SK-N-SH (cell line): ENCODE data around the gene DIS3L2. TPM values are rescaled to one million over a fixed set of nuclear protein-coding genes. Genes with fewer than 3 reads are reported as not detected.

ENCODE experiments used
- CTCF ChIA-PET: fragments of 300-600, 350-600 bp; formaldehyde crosslinking; extraction: SDS; loops from one replicate; lab custom pipeline; 2021; lab: Yijun Ruan, JAX
- POLR2A ChIA-PET: fragments of 350-600 bp; sonication (Branson Sonifier 250); formaldehyde crosslinking; extraction: SDS; loops from one replicate; lab custom pipeline; 2020; ENCODE audit warnings: antibody characterized with exemption, inconsistent platforms; lab: Yijun Ruan, JAX
- DNase-seq: peaks from one replicate; pipeline ENCODE4 v3.0.0; 2012
- H2AFZ ChIP-seq: fragments of 200-600 bp; sonication (generic); 2 replicates; pipeline ENCODE4 v1.8.1; 2016; ENCODE audit warnings: antibody characterized with exemption, mild to moderate bottlenecking, low read depth
- H3F3A ChIP-seq: fragments of 200-600 bp; sonication (generic); replicated peaks from 2 replicates; pipeline ENCODE3; 2016; ENCODE audit warnings: antibody characterized with exemption, mild to moderate bottlenecking; ENCODE audit not compliant: insufficient read depth
- H3K27ac ChIP-seq, 2 experiments: fragments of 200-500 bp in 1 of 2; fragments of 200-600 bp in 1 of 2; sonication (Bioruptor generic) in 1 of 2; sonication (generic), shearing (Covaris generic) in 1 of 2; 2 replicates each; pipeline versions ENCODE4 v1.5.1 to v1.6.1; 2014 to 2016; ENCODE audit warnings: low read depth in 2 of 2, inconsistent platforms in 1 of 2, low read length in 1 of 2, mild to moderate bottlenecking in 1 of 2, mixed read lengths in 1 of 2
- H3K27me3 ChIP-seq: fragments of 200-600 bp; sonication (generic), shearing (Covaris generic); 2 replicates; pipeline ENCODE4 v1.6.1; 2016; ENCODE audit warnings: mixed run types; ENCODE audit not compliant: insufficient read depth
- H3K36me3 ChIP-seq, 2 experiments: fragments of 200-500 bp in 1 of 2; fragments of 200-600 bp in 1 of 2; sonication (Bioruptor generic) in 1 of 2; sonication (generic) in 1 of 2; replicated peaks in 1 of 2; 2 replicates each; pipeline versions ENCODE3 to v1.5.1; 2014 to 2016; ENCODE audit warnings: low read length in 1 of 2, mild to moderate bottlenecking in 1 of 2; ENCODE audit not compliant: insufficient read depth in 2 of 2, control insufficient read depth in 1 of 2
- H3K4me1 ChIP-seq, 2 experiments: fragments of 200-500 bp in 1 of 2; fragments of 200-600 bp in 1 of 2; sonication (Bioruptor generic) in 1 of 2; sonication (generic), shearing (Covaris generic) in 1 of 2; 2 replicates each; pipeline versions ENCODE4 v1.5.1 to v1.6.1; 2014 to 2016; ENCODE audit warnings: low read depth in 1 of 2, low read length in 1 of 2, mixed run types in 1 of 2; ENCODE audit not compliant: insufficient read depth in 2 of 2, control insufficient read depth in 1 of 2
- H3K4me2 ChIP-seq: fragments of 200-600 bp; sonication (generic), shearing (Covaris generic); 2 replicates; pipeline ENCODE4 v1.6.1; 2017; ENCODE audit warnings: mixed run types
- H3K4me3 ChIP-seq, 2 experiments: fragments of 200-500 bp in 1 of 2; fragments of 200-600 bp in 1 of 2; sonication (Bioruptor generic) in 1 of 2; sonication (generic), shearing (Covaris generic) in 1 of 2; 2 replicates each; pipeline versions ENCODE4 v1.5.1 to v1.8.1; 2014 to 2016; ENCODE audit warnings: low read depth in 2 of 2, inconsistent platforms in 1 of 2, low read length in 1 of 2, mild to moderate bottlenecking in 1 of 2, mixed read lengths in 1 of 2, moderate library complexity in 1 of 2
- H3K79me2 ChIP-seq: fragments of 200-600 bp; sonication (generic); 2 replicates; pipeline ENCODE4 v1.8.1; 2017; ENCODE audit warnings: mild to moderate bottlenecking; ENCODE audit not compliant: insufficient read depth
- H3K9ac ChIP-seq: fragments of 200-600 bp; sonication (generic); 2 replicates; pipeline ENCODE4 v1.6.1; 2017; ENCODE audit warnings: mixed run types
- H3K9me2 ChIP-seq: fragments of 200-600 bp; sonication (generic); 2 replicates; pipeline ENCODE4 v1.6.1; 2017; ENCODE audit warnings: mixed run types
- H3K9me3 ChIP-seq: fragments of 200-600 bp; sonication (generic); 2 replicates; pipeline ENCODE4 v1.6.1; 2017; ENCODE audit warnings: mixed run types, mild to moderate bottlenecking, moderate library complexity
- H4K20me1 ChIP-seq: fragments of 200-600 bp; sonication (generic); 2 replicates; pipeline ENCODE4 v1.6.1; 2017; ENCODE audit warnings: mild to moderate bottlenecking, mixed run types; ENCODE audit not compliant: insufficient read depth
- ELF1 ChIP-seq: IDR thresholded peaks from 2 replicates; pipeline ENCODE4 v1.4.0; 2012
- FOXJ3 ChIP-seq: sonication (generic); formaldehyde crosslinking; IDR thresholded peaks from 2 replicates; pipeline ENCODE4 v1.5.1; 2020; ENCODE audit warnings: mild to moderate bottlenecking, missing genetic modification reagents
- GATA2 ChIP-seq: sonication (generic); formaldehyde crosslinking; IDR thresholded peaks from 2 replicates; pipeline ENCODE4 v1.5.0; 2020; ENCODE audit warnings: mild to moderate bottlenecking, missing genetic modification reagents
- MEF2A ChIP-seq: IDR thresholded peaks from 2 replicates; pipeline ENCODE4 v1.4.0; 2012; ENCODE audit warnings: low read depth, borderline replicate concordance
- NRF1 ChIP-seq: IDR thresholded peaks from 2 replicates; pipeline ENCODE4 v1.6.1; 2012; ENCODE audit warnings: low read depth, mild to moderate bottlenecking, low read length
- RAD21 ChIP-seq: IDR thresholded peaks from 2 replicates; pipeline ENCODE4 v1.6.1; 2012; ENCODE audit warnings: mild to moderate bottlenecking, low read length
- RCOR1 ChIP-seq: fragments of 150-350 bp; IDR thresholded peaks from 2 replicates; pipeline ENCODE4 v1.6.1; 2017; ENCODE audit warnings: antibody characterized with exemption, low read length
- SIN3A ChIP-seq: IDR thresholded peaks from 2 replicates; pipeline ENCODE4 v1.6.1; 2012; ENCODE audit warnings: low read depth, mild to moderate bottlenecking, low read length, moderate library complexity, borderline replicate concordance
- TCF12 ChIP-seq: IDR thresholded peaks from 2 replicates; pipeline ENCODE4 v1.4.0; 2012
- WGBS: methylation state at CpG from one replicate; pipeline ENCODE4 v1.1.6; 2017; ENCODE audit warnings: low lambda C conversion rate; 5-methylcytosine and 5-hydroxymethylcytosine counted together
- polyA plus RNA-seq, 3 experiments: library from polyadenylated mRNA; depleted of rRNA; stranded (reverse); fragments of >200 nt; gene quantifications; 2 replicates each; pipeline ENCODE4 v1.2.3, GENCODE V29; 2012
- TF ChIP-seq, protein P1 (sequence below): IDR thresholded peaks from 2 replicates; pipeline ENCODE4 v1.4.0; 2012; ENCODE audit warnings: low read depth, borderline replicate concordance
- TF ChIP-seq, protein P2 (sequence below): IDR thresholded peaks from 2 replicates; pipeline ENCODE4 v1.6.1; 2012; ENCODE audit warnings: mild to moderate bottlenecking, low read depth, low read length, moderate library complexity
- TF ChIP-seq, protein P3 (sequence below): IDR thresholded peaks from 2 replicates; pipeline ENCODE4; 2012
- TF ChIP-seq, protein P4 (sequence below): IDR thresholded peaks from 2 replicates; pipeline ENCODE4 v1.4.0; 2012; ENCODE audit warnings: low read depth
- TF ChIP-seq, protein P5 (sequence below): fragments of 150-350 bp; IDR thresholded peaks from 2 replicates; pipeline ENCODE4 v1.6.1; 2016; ENCODE audit warnings: mild to moderate bottlenecking, low read depth, low read length

DIS3L2 gene
- polyA plus RNA-seq, 1 of the 3 experiments (the other 2 are of a cell fraction): 17.9 TPM

DNA sequence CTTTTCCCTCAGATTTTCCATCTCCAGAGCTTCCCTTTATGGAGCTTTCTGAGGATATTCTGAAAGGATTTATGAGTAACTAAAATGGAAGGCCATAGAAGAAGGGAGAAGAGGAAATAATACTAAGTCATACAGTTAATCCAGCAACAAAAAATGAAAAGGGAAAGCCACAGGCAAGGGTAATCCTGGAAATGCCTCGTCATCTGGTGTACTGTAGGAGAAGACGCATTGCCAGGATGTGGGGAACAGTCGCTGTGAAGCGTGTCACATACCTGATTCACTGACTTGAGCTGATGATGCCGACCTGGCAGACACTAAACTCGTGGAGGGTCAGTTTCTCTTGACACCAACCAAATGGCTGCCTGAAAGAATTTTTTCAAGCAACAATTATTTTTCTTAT lies 382.3 kb downstream of the DIS3L2 start:
- H3K4me1 ChIP-seq: no peaks in the 10 kb centered on the region
- no peak for DNase-seq
- no peaks in the 10 kb centered on the region for H3K9me3 ChIP-seq
- no peak overlapping the region for H3K4me2 ChIP-seq
- H3K9me2 ChIP-seq: no peaks in the 10 kb centered on the region
- H3K27ac ChIP-seq: no peak overlapping the region
- H3F3A ChIP-seq: no peaks in the 10 kb centered on the region
- H4K20me1 ChIP-seq: no peaks in the 10 kb centered on the region
- H2AFZ ChIP-seq: no peak overlapping the region
- peaks cover 0 to 2% of the 10 kb centered on the region in 2 experiments for H3K36me3 ChIP-seq
- POLR2A ChIA-PET: no interaction called here
- H3K79me2 ChIP-seq: no peaks in the 10 kb centered on the region
- TF ChIP-seq FOXJ3 (CRISPR knock-in tag) (no peak), GATA2 (CRISPR knock-in tag) (no peak), TCF12 (no peak), MEF2A (no peak), SIN3A (no peak), RCOR1 (no peak), RAD21 (no peak), NRF1 (no peak), ELF1 (no peak)
- TF ChIP-seq, protein P1, sequence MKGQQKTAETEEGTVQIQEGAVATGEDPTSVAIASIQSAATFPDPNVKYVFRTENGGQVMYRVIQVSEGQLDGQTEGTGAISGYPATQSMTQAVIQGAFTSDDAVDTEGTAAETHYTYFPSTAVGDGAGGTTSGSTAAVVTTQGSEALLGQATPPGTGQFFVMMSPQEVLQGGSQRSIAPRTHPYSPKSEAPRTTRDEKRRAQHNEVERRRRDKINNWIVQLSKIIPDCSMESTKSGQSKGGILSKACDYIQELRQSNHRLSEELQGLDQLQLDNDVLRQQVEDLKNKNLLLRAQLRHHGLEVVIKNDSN: no peak
- TF ChIP-seq, protein P2, sequence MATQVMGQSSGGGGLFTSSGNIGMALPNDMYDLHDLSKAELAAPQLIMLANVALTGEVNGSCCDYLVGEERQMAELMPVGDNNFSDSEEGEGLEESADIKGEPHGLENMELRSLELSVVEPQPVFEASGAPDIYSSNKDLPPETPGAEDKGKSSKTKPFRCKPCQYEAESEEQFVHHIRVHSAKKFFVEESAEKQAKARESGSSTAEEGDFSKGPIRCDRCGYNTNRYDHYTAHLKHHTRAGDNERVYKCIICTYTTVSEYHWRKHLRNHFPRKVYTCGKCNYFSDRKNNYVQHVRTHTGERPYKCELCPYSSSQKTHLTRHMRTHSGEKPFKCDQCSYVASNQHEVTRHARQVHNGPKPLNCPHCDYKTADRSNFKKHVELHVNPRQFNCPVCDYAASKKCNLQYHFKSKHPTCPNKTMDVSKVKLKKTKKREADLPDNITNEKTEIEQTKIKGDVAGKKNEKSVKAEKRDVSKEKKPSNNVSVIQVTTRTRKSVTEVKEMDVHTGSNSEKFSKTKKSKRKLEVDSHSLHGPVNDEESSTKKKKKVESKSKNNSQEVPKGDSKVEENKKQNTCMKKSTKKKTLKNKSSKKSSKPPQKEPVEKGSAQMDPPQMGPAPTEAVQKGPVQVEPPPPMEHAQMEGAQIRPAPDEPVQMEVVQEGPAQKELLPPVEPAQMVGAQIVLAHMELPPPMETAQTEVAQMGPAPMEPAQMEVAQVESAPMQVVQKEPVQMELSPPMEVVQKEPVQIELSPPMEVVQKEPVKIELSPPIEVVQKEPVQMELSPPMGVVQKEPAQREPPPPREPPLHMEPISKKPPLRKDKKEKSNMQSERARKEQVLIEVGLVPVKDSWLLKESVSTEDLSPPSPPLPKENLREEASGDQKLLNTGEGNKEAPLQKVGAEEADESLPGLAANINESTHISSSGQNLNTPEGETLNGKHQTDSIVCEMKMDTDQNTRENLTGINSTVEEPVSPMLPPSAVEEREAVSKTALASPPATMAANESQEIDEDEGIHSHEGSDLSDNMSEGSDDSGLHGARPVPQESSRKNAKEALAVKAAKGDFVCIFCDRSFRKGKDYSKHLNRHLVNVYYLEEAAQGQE: no peak
- TF ChIP-seq, protein P3, sequence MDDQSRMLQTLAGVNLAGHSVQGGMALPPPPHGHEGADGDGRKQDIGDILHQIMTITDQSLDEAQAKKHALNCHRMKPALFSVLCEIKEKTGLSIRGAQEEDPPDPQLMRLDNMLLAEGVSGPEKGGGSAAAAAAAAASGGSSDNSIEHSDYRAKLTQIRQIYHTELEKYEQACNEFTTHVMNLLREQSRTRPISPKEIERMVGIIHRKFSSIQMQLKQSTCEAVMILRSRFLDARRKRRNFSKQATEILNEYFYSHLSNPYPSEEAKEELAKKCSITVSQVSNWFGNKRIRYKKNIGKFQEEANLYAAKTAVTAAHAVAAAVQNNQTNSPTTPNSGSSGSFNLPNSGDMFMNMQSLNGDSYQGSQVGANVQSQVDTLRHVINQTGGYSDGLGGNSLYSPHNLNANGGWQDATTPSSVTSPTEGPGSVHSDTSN: no peak
- TF ChIP-seq, protein P4, sequence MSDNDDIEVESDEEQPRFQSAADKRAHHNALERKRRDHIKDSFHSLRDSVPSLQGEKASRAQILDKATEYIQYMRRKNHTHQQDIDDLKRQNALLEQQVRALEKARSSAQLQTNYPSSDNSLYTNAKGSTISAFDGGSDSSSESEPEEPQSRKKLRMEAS: no peak
- TF ChIP-seq, protein P5, sequence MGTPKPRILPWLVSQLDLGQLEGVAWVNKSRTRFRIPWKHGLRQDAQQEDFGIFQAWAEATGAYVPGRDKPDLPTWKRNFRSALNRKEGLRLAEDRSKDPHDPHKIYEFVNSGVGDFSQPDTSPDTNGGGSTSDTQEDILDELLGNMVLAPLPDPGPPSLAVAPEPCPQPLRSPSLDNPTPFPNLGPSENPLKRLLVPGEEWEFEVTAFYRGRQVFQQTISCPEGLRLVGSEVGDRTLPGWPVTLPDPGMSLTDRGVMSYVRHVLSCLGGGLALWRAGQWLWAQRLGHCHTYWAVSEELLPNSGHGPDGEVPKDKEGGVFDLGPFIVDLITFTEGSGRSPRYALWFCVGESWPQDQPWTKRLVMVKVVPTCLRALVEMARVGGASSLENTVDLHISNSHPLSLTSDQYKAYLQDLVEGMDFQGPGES: no peak
- TF ChIP-seq, all 33 proteins: peak for 0
- no peak overlapping the region for H3K9ac ChIP-seq
- H3K4me3 ChIP-seq: no peak overlapping the region
- CTCF ChIA-PET: interaction anchor here (0.7 to 1.9 kb wide), 2 partner anchors 16 to 21 kb away, joined by 3 to 7 read pairs; no protein-coding TSS in a partner anchor
- peaks cover 19% of the 10 kb centered on the region for H3K27me3 ChIP-seq
- 70% methylated on average over 6 of the region's 6 CpGs for WGBS
